Measurements from ENCODE around the gene GNB1.

The GNB1 gene

DNA sequence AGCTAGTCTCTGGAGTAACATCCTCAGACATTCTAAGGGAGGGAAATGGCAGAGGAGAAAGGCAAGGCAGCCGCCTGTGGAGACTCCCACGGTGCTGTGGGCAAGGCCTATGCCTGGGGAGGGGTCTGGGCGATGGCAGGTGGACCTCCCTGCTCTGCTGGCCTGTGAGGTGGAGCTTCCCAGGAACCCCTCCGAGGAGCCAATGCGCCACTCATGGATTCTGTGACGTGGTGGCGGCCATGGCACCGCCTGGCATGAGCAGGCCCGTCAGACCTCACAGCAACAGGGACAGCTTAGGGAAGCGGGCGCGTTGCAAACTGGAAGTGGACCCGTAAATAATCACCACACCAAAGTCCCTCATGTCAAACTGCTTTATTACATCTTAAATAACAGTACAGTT is 106.0 kb downstream of the GNB1 start:
- DNase-seq (ENCODE audit: low read depth, low spot score) = no peak

DNA sequence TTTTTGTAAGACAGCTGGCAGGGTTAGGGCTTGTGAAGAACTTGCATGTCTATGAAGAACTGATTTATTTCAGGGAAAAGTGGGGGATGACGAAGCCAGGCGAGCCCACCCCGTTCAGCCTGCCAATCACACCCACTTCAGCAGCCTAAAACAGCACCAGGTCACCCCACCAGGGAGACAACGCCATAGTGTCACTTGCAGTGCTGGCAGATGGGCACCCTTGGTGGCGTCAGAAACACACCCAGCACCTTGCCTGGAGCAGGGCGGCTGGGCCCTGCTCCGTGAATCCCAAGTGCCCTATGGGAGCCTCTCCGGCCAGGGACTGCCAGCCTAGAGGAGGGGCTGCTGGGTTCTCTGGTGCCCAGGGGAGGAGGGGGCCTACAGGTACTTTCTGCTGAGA is 107.6 kb downstream of the GNB1 start:
- no peak for DNase-seq (ENCODE audit: low read depth, low spot score)

DNA sequence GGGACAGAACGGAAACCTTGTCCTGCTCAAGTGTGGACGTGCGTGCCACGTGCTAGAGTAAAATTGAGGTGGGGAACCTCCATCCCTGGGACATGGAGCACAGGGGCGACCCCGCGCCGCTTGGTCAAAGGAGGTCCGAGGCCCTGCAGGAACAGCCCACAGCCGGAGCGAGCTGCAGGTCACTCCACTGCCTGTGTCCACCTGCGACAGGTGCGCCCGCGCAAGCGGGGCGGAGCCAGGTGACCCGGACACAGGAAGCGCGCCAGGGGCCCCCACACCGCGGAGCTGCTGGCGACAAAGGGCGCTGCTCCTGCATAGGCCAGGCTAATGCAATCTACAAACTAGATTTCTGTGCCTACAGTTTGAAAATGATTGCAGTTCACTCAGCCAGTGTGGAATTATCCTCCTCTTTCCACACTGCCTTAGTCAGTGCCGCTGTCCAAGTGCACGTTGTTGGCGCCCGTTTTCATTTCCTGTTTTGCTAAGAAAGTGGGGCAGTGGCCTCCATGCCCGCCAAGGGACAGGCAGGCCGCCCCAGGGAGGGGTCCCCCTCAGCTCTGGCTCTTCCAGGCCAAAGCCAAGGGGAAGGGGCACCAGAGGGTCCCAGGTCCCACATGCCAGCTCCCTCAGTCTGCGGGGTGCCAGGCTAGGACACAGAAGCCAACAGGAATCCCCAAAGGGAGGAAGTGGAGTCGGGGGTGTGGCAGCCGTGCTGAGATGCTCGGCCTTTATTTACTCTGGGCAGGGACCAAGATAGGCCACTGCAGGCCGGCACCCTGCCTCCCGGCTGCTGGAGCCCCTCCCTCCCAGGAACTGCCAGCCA is 108.3 kb downstream of the GNB1 start:
- no peak for DNase-seq (ENCODE audit: low read depth, low spot score)

DNA sequence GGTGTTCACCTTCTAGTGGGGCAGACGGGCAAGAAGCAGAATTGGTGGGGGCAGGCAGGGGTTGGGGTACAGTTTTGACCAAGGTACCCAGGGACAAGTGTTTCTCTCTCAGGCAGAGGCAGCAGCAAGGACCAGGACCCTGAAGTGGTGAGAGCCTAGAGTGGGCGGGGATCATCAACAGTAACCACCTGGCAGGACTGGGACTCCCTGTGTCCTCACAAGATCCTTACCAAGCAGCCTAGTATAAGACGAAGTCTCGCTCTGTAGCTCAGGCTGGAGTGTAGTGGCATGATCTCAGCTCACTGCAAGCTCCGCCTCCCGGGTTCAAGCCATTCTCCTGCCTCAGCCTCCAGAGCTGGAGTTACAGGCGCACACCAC is 109.4 kb downstream of the GNB1 start:
- no peak for DNase-seq (ENCODE audit: low read depth, low spot score)

DNA sequence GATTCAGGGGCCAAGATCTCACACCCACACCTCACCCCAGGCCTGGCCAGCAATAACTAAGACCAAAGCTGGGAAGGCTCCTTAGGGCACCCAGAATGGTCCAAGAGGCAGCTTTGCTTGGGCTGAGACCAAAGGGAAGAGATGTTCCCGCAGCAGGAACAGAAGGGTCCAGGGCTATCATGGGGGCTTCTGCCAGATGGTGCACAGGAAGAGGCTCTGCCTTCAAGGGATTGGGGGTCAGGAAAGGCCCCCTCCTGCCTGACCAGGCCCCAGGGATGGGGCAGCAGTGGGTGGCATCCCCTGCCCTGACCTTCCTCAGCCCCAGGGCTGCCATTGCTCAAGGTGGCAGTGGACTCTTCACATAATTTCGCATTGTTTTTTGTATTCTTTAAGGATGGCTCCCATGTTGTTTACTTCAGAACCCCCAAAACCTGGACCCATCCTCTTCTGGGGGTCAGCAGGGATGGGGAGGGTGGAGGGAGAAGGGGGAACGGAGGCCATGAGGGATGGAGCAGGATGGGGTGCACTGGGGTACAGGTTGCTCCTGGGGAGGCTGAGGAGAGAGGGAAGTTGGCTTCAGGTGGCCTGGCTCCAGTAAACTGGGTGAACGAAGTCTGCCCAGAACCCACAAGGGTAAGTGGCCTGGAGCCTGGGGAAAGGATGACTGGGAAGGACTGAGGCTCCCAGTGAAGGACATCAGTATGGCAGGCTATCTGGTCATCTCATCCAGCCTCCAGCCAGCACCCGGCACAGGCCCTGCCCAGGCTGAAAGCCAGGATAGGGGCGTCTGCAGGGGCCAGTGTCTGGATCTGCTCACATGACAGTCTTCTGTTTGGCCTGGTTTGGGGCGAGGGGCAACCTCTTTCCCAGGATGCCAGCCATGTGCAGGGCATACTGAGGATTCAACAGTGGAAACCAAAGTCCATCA is 110.0 kb downstream of the GNB1 start:
- no peak for DNase-seq (ENCODE audit: low read depth, low spot score)

DNA sequence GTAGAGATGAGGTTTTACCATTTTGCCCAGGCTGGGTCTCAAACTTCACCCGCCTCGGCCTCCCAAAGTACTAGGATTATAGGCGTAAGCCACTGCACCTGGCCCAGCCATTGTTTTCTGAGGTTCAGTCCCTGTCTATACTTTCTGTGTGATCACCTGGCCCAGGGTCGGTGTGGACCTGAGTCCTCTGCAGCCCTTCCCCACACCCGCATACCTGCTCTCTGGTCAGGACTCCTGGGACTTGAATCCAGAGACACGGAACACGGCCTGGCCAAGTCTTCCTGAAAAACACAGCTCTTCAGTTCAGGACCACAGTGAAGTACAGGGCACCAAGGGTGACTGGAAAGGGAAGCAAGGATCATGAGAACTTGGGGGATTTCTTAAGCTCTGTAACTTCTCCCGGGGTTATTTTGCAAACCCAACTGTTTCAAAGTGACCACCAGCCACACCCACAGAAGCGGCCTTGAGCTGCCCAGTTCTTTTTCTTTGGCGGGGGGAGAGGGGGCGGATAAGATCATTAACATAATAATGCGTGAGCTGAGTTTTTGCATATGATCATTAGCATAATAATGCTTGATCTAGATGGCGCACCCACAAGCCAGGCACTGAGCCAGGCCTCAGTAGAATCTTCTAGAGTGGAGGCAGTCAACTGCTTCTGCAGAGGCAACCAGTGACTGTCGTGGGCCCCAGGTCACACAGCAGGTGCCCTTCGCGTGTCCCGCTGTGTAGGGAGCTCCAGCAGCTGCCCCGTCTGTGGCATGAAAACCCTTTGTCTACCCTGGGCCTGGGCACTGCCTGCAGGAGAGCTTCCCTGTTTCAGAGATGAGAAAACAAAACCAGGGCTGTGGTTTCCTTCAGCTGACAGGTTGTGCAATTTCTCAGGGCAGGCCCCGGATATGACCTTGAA is 110.9 kb downstream of the GNB1 start:
- no peak for DNase-seq (ENCODE audit: low read depth, low spot score)

DNA sequence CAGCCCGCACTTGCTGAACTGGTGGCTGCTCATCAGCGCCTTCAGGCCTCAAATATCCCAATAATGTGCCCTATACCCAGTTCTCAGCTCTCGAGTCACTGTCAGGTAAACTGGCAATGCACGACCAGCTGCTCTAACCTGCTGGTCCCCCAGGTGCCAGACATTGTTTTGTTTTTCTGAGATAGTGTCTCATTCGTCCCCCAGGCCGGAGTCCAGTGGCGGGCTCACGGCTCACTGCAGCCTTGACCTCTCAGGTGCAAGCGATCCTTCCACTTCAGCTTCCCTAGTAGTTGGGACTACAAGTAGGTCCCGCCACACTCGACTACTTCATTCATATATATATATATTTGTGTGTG is 111.6 kb downstream of the GNB1 start:
- no peak for DNase-seq (ENCODE audit: low read depth, low spot score)

DNA sequence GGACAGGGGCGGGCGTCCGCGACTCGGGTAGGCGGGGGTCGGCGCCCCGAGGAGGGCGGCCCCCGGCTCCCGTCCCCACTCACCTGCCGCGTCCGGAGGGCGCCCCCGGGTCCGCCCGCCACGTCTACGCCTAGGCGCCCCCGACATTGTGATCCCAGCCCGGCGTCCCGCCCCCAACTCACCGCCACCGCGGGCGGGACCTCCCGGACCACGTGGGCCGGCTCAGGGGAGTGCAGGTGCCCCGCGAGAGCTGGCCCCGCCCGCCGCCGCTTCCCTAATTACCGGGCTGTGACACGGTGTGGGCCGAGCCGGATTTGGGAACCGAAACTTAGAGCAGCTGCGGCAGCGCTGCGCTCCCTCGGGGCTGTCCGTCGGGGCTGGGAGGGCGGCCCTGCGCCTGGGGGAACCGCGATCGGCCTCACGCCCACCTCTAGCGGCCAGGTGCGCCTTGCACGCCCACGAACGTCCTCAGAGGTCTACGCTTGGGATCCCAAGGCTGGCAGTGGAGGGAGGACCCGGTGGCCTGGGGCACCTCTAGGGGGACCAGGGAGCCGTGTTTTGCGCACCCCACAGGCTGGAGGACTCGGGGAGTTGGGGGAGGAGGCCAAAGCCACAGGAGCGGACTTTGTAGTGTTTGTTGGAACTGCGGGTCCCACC is 112.1 kb downstream of the GNB1 start:
- DNase-seq (ENCODE audit: low read depth, low spot score) = no peak

DNA sequence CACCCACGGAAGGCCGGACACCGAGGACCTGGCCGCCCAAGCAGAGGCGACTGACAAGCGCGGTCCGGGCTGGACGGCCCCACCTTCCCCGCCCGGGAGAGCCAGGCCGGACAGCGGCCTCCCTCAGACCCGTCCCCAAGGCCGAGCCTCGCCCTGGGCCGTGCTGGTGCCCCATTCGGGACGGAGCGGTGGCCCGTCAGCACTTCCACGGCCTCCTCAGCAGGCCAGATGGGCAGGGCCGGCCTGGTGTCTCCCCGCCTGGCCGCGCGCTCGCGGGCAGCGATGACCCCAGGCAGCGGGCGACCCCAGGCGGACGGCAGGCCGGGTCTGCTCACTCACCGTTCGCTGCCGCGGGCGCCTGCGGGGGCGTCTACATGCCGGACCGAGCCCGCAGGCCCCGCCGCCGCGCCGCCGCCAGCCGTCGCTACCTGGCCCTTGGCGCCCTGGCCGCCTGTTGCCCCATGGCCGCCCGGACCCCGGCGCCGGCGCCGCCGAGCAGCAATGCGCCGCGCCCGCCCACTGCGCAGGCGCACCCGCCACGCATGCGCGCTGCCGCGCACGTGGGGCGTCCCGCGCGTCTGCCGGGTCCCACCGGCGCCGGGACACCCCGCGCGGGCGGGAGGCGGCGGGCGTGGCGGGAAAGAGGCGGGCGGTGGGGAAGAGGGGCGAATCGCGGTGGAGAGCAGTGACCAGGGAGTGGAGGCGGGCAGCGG is 112.8 kb downstream of the GNB1 start, which contains the start of gene NADK:
NADK (minus strand) TSS at position 521 of the 713 bp plus-strand sequence. CDS start 13,064 bp downstream, outside the sequence.
- no peak for DNase-seq (ENCODE audit: low read depth, low spot score)

DNA sequence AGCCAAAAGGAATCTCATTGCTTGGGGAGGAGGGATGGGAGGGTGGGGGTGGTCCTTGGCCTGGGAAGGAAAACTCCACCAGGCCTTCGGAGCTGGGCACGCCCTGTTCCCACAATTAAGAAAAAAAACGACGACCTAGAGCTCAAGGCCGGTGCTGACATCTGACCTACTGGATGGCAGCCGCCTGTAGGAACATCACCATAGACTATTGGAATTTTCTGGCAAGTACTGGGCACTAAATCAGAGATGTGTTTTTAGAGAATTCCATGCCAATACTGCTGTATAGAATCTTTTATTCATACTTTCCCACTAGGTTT is 113.3 kb downstream of the GNB1 start:
- DNase-seq (ENCODE audit: low read depth, low spot score) = no peak

DNA sequence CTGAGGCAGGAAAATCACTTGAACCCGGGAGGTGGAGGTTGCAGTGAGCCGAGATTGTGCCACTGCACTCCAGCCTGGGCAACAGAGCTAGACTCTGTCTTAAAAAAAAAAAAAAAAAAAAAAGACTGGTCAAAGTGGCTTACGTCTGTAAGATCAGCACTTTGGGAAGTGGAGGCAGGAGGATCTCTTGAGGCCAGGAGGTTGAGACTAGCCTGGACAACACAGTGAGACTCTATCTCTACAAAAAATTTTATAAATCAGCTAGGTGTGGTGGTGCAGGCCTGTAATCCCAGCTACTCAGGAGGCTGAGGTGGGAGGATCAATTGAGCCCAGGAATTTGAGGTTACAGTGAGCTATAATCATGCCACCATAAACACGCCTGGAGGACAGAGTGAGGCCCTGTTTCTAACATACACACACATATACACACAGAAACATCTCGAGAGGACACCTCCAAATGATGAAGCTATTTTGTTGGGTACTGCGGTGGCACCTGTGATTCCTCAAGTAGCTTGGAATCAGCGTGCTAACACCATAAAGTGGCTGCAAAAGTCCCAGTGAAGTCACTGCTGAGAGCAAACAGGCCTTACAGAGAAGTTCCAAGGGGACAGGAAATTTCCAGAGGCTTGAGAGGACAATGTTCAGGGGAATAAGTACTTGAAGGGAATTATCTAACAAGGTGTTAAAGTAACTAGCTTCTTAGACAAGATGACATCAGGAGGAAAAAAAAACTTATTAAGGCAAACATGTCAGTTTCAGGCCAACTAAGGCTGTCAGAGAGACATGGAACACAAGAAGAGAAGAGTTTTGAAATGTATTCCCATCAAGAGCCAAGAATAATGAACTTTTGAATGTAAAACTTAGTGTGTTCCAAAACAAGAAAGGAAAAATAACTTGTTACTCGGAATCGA is 114.0 kb downstream of the GNB1 start:
- no peak for DNase-seq (ENCODE audit: low read depth, low spot score)

DNA sequence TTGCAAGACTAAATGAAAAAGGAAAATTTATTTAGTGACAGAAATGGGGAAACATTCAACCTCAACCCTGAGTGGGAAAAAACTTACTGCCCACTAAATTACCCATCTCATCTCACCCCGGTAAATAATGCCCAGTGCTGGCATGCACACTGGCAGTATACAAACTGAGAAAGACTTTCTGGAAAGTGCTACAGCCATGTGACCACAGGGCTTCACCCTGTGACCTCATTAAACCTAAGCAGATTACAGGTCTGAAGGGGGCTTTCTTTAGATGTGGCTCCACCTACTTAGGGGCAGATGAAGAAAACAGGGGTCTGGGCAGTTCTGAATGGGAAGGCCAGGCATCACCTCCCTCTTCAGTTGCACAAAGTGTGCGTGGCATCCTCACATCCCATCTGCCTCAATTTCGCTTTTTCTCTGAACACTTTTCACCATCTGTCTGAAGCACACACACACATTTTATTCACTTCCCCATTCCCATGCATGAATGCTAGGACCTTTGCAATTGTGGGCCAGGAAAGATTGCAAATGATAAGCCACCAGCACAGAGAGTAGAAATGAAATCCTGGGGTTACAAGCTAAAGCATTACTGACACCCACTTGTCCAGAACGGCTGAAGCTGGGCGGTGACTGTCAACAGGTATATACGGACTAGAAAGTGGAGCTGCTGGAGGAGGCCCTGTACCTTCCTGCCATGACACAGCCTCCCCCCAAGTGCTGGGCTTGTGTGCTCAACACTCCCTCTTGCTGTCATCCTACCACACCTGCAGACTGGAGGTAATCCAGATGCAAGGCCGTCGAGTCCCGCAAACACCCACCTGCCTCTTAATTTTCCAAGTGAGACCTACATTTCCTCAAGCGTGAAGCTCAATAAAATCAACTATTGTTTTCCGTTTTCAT is 115.3 kb downstream of the GNB1 start:
- DNase-seq (ENCODE audit: low read depth, low spot score) = no peak

DNA sequence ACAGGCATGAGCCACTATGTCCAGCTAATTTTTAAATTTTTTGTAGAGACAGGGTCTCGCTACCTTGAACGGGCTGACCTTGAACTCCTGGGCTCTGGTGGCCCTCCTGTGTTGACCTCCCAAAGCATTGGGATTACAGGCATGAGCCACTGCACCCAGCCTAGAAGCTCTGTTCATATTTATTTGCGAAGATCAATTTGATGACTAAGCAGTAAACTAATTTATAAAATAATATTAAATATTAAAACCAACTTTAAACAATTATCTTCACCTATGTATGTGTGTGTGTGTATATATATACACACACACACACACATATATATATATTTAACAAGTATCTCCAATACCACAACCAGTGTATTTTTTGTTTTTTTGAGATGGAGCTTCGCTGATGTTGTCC is 117.0 kb downstream of the GNB1 start:
- DNase-seq (ENCODE audit: low read depth, low spot score) = no peak

DNA sequence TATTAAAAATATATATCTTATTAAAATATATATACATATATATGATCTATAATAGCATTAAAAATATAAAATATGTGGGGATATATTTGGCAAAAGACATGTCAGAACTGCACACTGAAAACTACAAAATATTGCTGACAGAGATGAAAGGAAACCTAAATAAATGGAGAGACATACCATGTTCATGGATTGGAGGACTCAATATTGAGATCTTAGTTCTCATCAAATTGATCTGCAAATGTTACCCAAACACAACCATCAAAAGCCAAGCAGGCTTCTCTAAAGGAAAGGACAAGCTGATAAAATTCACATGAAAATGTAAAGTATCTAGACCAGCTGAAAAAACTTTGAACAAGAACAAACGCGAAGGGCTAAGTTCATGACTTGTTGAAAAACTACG is 119.8 kb downstream of the GNB1 start:
- no peak for DNase-seq (ENCODE audit: low read depth, low spot score)

DNA sequence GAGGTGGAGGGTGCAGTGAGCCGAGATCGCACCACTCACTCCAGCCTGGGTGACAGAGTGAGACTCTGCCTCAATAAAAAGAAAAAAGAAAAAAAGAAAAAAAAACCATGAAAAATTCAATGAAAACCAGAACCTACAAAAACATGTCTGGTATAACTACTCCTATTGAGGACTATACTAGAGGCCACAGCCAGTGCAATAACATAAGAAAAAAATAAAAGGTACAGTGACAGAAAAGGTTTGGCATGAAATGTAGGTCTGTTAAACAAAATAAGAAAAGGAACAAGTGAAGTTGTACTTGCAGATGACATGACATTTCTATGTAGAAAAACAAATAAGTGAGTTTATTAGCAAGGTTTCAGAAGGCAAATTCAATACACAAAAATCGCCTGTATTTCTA is 120.8 kb downstream of the GNB1 start:
- DNase-seq (ENCODE audit: low read depth, low spot score) = no peak

DNA sequence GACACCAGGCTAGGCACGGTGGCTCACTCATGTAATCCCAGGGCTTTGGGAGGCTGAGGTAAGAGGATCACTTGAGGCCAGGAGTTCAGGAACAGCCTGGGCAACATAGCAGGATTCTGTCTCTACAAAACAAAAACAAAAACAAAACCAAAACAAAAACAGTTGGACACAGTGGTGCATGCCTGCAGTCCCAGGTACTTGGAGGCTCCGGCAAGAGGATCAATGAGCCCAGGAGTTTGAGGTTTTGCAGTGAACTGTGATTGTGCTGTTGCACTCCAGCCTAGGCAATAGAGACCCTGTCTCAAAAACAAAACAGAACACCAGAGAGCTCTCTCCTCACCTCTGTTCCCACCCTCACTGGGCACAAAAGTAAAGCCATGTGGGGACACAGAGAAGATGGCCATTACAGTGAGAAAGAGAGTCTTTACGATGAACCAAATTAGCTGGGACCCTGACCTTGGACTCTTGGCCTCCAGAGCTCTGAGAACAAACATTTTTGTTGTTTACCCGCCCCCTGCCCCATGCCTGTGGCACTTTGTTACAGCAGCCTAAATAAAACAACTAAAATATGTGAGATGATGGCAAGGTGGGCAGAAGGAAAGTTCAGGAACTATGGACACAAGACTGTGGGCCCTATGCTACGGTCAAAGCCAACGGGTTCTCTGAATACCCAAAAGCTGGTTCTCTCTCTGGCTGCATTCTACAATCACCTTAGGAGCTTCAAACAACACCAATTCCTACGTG is 122.5 kb downstream of the GNB1 start:
- no peak for DNase-seq (ENCODE audit: low read depth, low spot score)

DNA sequence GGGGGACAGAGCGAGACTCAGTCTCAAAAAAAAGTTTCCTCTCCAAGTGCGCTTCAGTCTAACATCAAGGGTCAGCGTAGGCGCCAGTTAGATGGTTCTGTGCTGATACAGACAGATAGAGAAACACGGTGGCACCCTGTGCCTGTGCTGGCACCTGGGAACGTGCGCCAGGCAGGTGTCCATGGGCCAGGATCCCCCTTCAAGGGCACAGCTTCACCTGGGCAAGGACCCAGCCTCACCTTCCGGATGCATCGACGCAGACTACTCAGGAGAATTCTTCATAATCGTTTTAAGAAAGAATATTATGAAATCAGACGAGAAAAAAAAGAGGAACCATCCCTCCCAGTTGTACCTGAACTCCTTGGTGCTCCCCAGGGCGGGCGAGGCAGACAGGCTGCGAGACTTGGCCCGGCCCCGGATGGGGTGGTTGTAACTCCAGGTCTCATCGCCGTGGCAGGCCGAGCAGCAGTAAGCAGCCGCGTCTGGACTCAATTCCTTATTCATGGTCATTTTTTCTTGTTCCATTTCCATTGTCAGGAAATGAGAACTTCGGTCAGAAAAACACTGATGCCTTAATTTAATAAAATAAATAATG is 125.9 kb downstream of the GNB1 start:
- no peak for DNase-seq (ENCODE audit: low read depth, low spot score)

Measured in iPS DF 19.7 (cell line).